HEK293T (cell line): ENCODE measurements around the gene ME3.

Source experiments
- CTCF ChIA-PET: fragments of 350-600 bp; formaldehyde crosslinking; extraction: SDS; loops from one replicate; lab custom pipeline; 2021; ENCODE audit warnings: antibody characterized with exemption, inconsistent platforms; lab: Yijun Ruan, JAX
- POLR2A ChIA-PET: fragments of 350-600 bp; formaldehyde crosslinking; extraction: SDS; loops from one replicate; lab custom pipeline; 2020; ENCODE audit warnings: antibody characterized with exemption, inconsistent platforms; lab: Yijun Ruan, JAX
- DNase-seq: peaks from one replicate; pipeline ENCODE4 v3.0.0; 2012; ENCODE audit warnings: mixed read lengths; ENCODE audit errors: extremely low spot score
- ARNT ChIP-seq: fragments of 450-650 bp; IDR thresholded peaks from 2 replicates; pipeline ENCODE4 v1.6.1; 2017; ENCODE audit warnings: mild to moderate bottlenecking
- BHLHE40 ChIP-seq: fragments of 450-650 bp; IDR thresholded peaks from 2 replicates; pipeline ENCODE4 v1.6.1; 2016; ENCODE audit warnings: mild to moderate bottlenecking, moderate library complexity, borderline replicate concordance
- CTBP1 ChIP-seq: fragments of 450-650 bp; IDR thresholded peaks from 2 replicates; pipeline ENCODE4 v1.6.1; 2016; ENCODE audit warnings: borderline replicate concordance
- ELF4 ChIP-seq: fragments of 450-650 bp; IDR thresholded peaks from 2 replicates; pipeline ENCODE4 v1.6.1; 2017; ENCODE audit warnings: antibody characterized with exemption
- FOXA1 ChIP-seq: fragments of 450-650 bp; IDR thresholded peaks from 2 replicates; pipeline ENCODE4 v1.6.1; 2016; ENCODE audit warnings: mild to moderate bottlenecking
- FOXK2 ChIP-seq: fragments of 450-650 bp; IDR thresholded peaks from 2 replicates; pipeline ENCODE4 v1.6.1; 2016; ENCODE audit warnings: mild to moderate bottlenecking
- FOXM1 ChIP-seq: fragments of 450-650 bp; IDR thresholded peaks from 2 replicates; pipeline ENCODE4 v1.6.1; 2017; ENCODE audit warnings: mild to moderate bottlenecking, borderline replicate concordance
- HDGF ChIP-seq: fragments of 450-650 bp; IDR thresholded peaks from 2 replicates; pipeline ENCODE4 v1.6.1; 2017; ENCODE audit warnings: antibody characterized with exemption, borderline replicate concordance
- L3MBTL2 ChIP-seq: fragments of 450-650 bp; conservative IDR thresholded peaks from 2 replicates; pipeline ENCODE4 v1.6.1; 2016; ENCODE audit warnings: mild to moderate bottlenecking
- LEF1 ChIP-seq: fragments of 450-650 bp; IDR thresholded peaks from 2 replicates; pipeline ENCODE4 v1.6.1; 2017; ENCODE audit warnings: mild to moderate bottlenecking, borderline replicate concordance
- NFRKB ChIP-seq: fragments of 450-650 bp; IDR thresholded peaks from 2 replicates; pipeline ENCODE4 v1.6.1; 2016; ENCODE audit warnings: mild to moderate bottlenecking, moderate library complexity
- SP1 ChIP-seq: fragments of 450-650 bp; IDR thresholded peaks from 2 replicates; pipeline ENCODE4 v1.6.1; 2017
- SUZ12 ChIP-seq: fragments of 450-650 bp; IDR thresholded peaks from 2 replicates; pipeline ENCODE4 v1.6.1; 2016; ENCODE audit warnings: mild to moderate bottlenecking
- TARDBP ChIP-seq: fragments of 450-650 bp; IDR thresholded peaks from 2 replicates; pipeline ENCODE4 v1.6.1; 2016
- ZNF384 ChIP-seq: fragments of 450-650 bp; IDR thresholded peaks from 2 replicates; pipeline ENCODE4 v1.6.1; 2016
- TF ChIP-seq, protein P1 (sequence below): fragments of 450-650 bp; IDR thresholded peaks from 2 replicates; pipeline ENCODE4 v1.6.1; 2016

ME3 gene

DNA sequence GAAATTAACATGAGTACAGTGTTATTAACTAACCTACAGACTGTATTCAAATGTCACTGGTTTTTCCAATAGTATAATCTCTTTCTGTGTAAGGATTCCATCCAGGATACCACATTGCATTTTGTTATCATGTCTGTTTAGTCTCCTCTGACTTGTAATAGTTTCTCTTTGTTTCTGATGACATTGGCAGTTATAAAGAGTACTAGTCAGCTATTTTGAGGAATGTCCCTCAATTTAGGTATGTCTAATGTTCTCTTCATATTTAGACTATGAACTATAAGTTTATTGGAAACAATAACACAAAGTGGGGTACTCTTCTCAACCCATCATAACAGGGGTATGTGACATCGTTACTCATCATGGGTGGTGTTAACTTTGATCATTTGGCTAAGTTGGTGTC, 20.3 kb upstream of the ME3 start:
- ChIA-PET POLR2A (no interaction called here), CTCF (interaction anchor here (1.5 kb wide), 1 partner anchor 84 kb away, joined by 3 read pairs; no protein-coding TSS in a partner anchor)
- TF ChIP-seq BHLHE40 (no peak), SP1 (no peak), HDGF (no peak), SUZ12 (no peak), TARDBP (no peak), NFRKB (no peak), CTBP1 (no peak), ARNT (no peak), ELF4 (no peak)
- TF ChIP-seq, protein P1, sequence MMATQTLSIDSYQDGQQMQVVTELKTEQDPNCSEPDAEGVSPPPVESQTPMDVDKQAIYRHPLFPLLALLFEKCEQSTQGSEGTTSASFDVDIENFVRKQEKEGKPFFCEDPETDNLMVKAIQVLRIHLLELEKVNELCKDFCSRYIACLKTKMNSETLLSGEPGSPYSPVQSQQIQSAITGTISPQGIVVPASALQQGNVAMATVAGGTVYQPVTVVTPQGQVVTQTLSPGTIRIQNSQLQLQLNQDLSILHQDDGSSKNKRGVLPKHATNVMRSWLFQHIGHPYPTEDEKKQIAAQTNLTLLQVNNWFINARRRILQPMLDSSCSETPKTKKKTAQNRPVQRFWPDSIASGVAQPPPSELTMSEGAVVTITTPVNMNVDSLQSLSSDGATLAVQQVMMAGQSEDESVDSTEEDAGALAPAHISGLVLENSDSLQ: no peak
- no peak for DNase-seq

DNA sequence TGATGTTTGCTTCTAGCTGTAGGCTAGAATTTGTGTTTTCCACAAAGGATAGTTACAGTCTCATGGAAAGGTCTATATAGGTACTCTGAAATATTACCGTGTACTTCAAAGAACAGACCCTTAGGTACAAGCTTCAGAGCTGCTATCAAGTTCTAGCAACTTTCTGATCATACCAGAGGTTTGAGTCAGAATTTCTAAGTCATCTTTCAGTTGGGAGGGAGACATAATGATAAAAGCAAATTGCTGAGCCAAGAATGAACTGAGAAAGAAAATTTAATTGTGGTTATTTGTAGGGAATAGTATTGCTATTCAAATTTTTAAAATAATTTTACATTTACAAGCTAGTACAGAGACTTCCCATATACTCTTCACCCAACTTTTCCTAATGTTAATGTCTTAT, 19.9 kb upstream of the ME3 start:
- no peak for DNase-seq
- TF ChIP-seq FOXM1: no peak
- no peak for TF ChIP-seq HDGF
- no peak for TF ChIP-seq CTBP1
- TF ChIP-seq FOXA1: no peak
- no peak for TF ChIP-seq SP1
- no peak for TF ChIP-seq FOXK2
- no peak for TF ChIP-seq TARDBP
- TF ChIP-seq NFRKB: no peak
- TF ChIP-seq BHLHE40: no peak
- TF ChIP-seq L3MBTL2: no peak
- TF ChIP-seq ZNF384: no peak
- no peak for TF ChIP-seq ELF4
- no peak for TF ChIP-seq LEF1
- TF ChIP-seq ARNT: no peak
- ChIA-PET POLR2A (no interaction called here), CTCF (interaction anchor here (1.5 kb wide), 1 partner anchor 84 kb away, joined by 3 read pairs; no protein-coding TSS in a partner anchor)

GRCh38 chr11:86688398-86689179, 16.2 kb upstream of the ME3 start:
- no peak for DNase-seq
- CTCF ChIA-PET: no interaction called here
- TF ChIP-seq L3MBTL2: no peak
- TF ChIP-seq HDGF: no peak
- TF ChIP-seq SP1: no peak
- TF ChIP-seq ELF4: no peak
- TF ChIP-seq CTBP1: no peak
- no peak for TF ChIP-seq FOXA1
- no peak for TF ChIP-seq TARDBP
- no peak for TF ChIP-seq ARNT
- TF ChIP-seq, protein P1: no peak
- no peak for TF ChIP-seq LEF1
- TF ChIP-seq BHLHE40: no peak
- TF ChIP-seq SUZ12: no peak
- no peak for TF ChIP-seq FOXK2
- TF ChIP-seq NFRKB: no peak
- no peak for TF ChIP-seq FOXM1
- TF ChIP-seq ZNF384: no peak
- POLR2A ChIA-PET: no interaction called here

DNA sequence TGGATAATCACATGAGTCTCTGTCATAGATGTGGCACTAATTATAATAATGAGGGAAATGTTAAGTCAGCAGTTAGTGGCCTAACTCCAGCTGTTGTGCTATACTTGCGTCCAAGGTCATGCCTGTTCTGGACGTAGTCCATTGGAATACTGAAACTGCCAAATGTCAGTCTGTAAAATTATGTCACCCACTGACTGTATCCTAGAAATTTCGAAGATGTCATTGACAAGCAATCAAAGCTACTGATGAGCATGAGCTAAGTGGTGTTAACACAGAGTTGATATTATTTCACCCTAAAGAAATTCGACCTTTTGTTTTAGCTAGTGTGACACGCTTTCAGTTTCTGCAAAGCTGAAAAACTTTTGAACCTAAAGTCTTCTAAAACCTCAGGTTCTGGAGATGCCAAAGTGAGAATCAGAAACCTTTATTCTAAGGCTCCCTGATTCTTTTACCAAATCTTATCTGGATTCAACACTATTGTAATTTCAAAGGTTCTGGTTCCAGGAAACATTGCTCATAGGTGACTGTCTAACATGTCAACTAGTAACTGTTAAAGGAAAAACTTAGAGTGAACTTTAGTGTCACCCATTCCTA, 14.9 kb upstream of the ME3 start:
- TF ChIP-seq FOXK2: no peak
- TF ChIP-seq FOXA1: no peak
- TF ChIP-seq L3MBTL2: no peak
- no peak for TF ChIP-seq LEF1
- TF ChIP-seq NFRKB: no peak
- no peak for TF ChIP-seq ZNF384
- POLR2A ChIA-PET: no interaction called here
- DNase-seq: no peak
- CTCF ChIA-PET: no interaction called here

DNA sequence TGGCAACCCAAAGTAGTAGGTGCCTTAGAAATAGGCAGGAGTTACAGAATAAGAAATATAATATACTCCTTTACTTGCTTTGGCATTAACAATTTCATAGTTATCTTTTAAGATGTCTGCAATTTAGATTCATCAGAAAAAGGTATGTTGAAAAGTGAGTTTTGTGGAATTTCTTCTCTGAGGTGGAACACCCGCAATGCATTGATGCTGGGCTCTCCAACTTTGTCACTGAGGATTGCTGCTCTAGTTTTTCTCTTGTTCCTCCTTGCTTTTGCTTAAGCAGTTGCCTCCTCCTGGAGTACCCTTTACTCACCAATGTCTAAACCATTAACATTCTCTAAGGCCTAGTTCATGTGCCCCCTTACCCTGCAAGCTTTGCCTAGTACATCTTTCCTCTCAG, 14.1 kb upstream of the ME3 start:
- TF ChIP-seq FOXM1 (no peak), ARNT (no peak), L3MBTL2 (no peak), ELF4 (no peak), SP1 (no peak), CTBP1 (no peak), TARDBP (no peak), BHLHE40 (no peak), HDGF (no peak), SUZ12 (no peak), NFRKB (no peak), FOXA1 (no peak), FOXK2 (no peak), ZNF384 (no peak), LEF1 (no peak)
- TF ChIP-seq, protein P1: no peak
- ChIA-PET POLR2A (no interaction called here), CTCF (interaction anchor here (1.2 kb wide), 1 partner anchor 10 kb away, joined by 3 read pairs; no protein-coding TSS in a partner anchor)
- no peak for DNase-seq

DNA sequence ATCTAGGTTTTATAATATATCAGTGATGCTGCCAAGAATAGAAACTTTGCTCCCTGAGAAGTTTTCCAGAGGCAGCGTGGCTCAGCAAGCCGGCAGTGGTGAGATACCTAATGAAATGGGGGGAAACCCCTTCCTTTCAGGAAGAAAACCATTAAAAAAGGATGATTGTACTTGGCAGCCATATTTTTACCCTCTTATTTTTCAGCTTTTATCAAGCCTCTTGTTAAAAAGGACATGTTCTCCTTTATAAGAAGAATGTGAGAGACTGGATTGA, 9.0 kb upstream of the ME3 start:
- ChIA-PET POLR2A (no interaction called here), CTCF (no interaction called here)
- DNase-seq: no peak
- TF ChIP-seq, protein P1: no peak
- TF ChIP-seq FOXA1 (no peak), BHLHE40 (no peak), ARNT (no peak), ELF4 (no peak), L3MBTL2 (no peak), FOXK2 (no peak), ZNF384 (no peak), CTBP1 (no peak), LEF1 (no peak), FOXM1 (no peak), TARDBP (no peak), SUZ12 (no peak), NFRKB (no peak)
